Stimulated activated naive B cell treated with anti-CD40 and anti-IgM and Interleukin-4, amounts not matched to agents 10 μg/mL and 1 μg/mL and 100 μg/mL, for 72 hours (primary cell): ENCODE measurements around the gene CASP12.

Source experiments
- ATAC-seq, 2 donors: fragments of 150-1000 bp; cut with Tn5 transposase; replicated peaks; 2 replicates each; pipeline ENCODE4 v1.10.0; 2021; ENCODE audit warnings: moderate library complexity in 1 of 2
- DNase-seq: peaks from one replicate; pipeline ENCODE4 v3.0.0; 2021
- H3K27ac Mint-ChIP-seq: one replicate; pipeline ENCODE4 v1.8.0; 2022; ENCODE audit warnings: mild to moderate bottlenecking, mixed read lengths
- H3K27me3 Mint-ChIP-seq, 2 donors: one replicate each; pipeline ENCODE4 v1.8.0; 2022; ENCODE audit warnings: mixed read lengths in 2 of 2
- H3K36me3 Mint-ChIP-seq, 2 donors: one replicate each; pipeline ENCODE4 v1.8.0; 2022; ENCODE audit warnings: mixed read lengths in 2 of 2, mild to moderate bottlenecking in 1 of 2
- H3K4me1 Mint-ChIP-seq, 2 donors: one replicate each; pipeline ENCODE4 v1.8.0; 2022; ENCODE audit warnings: mixed read lengths in 2 of 2, mild to moderate bottlenecking in 1 of 2
- H3K4me3 Mint-ChIP-seq, 2 donors: one replicate each; pipeline ENCODE4 v1.8.0; 2022; ENCODE audit warnings: mild to moderate bottlenecking in 2 of 2, mixed read lengths in 2 of 2, moderate library complexity in 1 of 2
- H3K9me3 Mint-ChIP-seq, 2 donors: one replicate each; pipeline ENCODE4 v1.8.0; 2022; ENCODE audit warnings: mixed read lengths in 2 of 2, mild to moderate bottlenecking in 1 of 2

Gene CASP12

GRCh38 chr11:104873252-104873651 lies 25.0 kb downstream of the CASP12 start:
- peaks cover 23 to 36% of the 10 kb centered on the region in 2 donors for H3K4me1 Mint-ChIP-seq

GRCh38 chr11:104872393-104872792 lies 25.9 kb downstream of the CASP12 start:
- no peaks in the 10 kb centered on the region for H3K36me3 Mint-ChIP-seq
- H3K9me3 Mint-ChIP-seq = no peaks in the 10 kb centered on the region
- no peaks in the 10 kb centered on the region for H3K27me3 Mint-ChIP-seq
- no peak for DNase-seq
- peaks cover 19 to 30% of the 10 kb centered on the region in 2 donors for H3K4me1 Mint-ChIP-seq
- no peak overlapping the region for H3K4me3 Mint-ChIP-seq
- no peak for ATAC-seq
- no peak overlapping the region for H3K27ac Mint-ChIP-seq

More at GRCh38 chr11:104873252-104873651, 25.0 kb downstream of the CASP12 start:
- no peak for DNase-seq
- no peak for ATAC-seq
- Mint-ChIP-seq H3K36me3 (no peaks in the 10 kb centered on the region), H3K9me3 (no peaks in the 10 kb centered on the region), H3K27me3 (no peaks in the 10 kb centered on the region), H3K4me3 (no peak overlapping the region), H3K27ac (no peak overlapping the region)

- ATAC-seq = no peak
- H3K4me3 Mint-ChIP-seq = no peak overlapping the region
- no peaks in the 10 kb centered on the region for H3K27me3 Mint-ChIP-seq
- no peak overlapping the region for H3K27ac Mint-ChIP-seq
- H3K4me1 Mint-ChIP-seq = peaks cover 10 to 16% of the 10 kb centered on the region in 2 donors
- H3K36me3 Mint-ChIP-seq = no peaks in the 10 kb centered on the region
- no peak for DNase-seq
- H3K9me3 Mint-ChIP-seq = no peaks in the 10 kb centered on the region
Observed at GRCh38 chr11:104870910-104871309, 27.4 kb downstream of the CASP12 start.

- ATAC-seq = no peak
- no peak overlapping the region for H3K27ac Mint-ChIP-seq
- H3K27me3 Mint-ChIP-seq = no peaks in the 10 kb centered on the region
- H3K4me3 Mint-ChIP-seq = no peak overlapping the region
- H3K4me1 Mint-ChIP-seq = peaks cover 8 to 14% of the 10 kb centered on the region in 2 donors
- no peak for DNase-seq
- H3K36me3 Mint-ChIP-seq = no peaks in the 10 kb centered on the region
- peaks cover 5 to 12% of the 10 kb centered on the region in 2 donors for H3K9me3 Mint-ChIP-seq
Observed at GRCh38 chr11:104866815-104867214, 31.4 kb downstream of the CASP12 start.

GRCh38 chr11:104858882-104859775 lies 39.1 kb downstream of the CASP12 start:
- ATAC-seq = peak; percentile 95 to 97
- DNase-seq = peak; percentile 13
- Mint-ChIP-seq H3K4me1 (peaks cover 15 to 46% of the 10 kb centered on the region in 2 donors), H3K9me3 (no peaks in the 10 kb centered on the region), H3K27me3 (no peaks in the 10 kb centered on the region), H3K36me3 (no peaks in the 10 kb centered on the region), H3K27ac (peak overlapping the region; percentile 87), H3K4me3 (peak overlapping the region; percentile 35 to 52)

- DNase-seq (no peak), ATAC-seq (no peak)
- H3K27ac Mint-ChIP-seq = no peak overlapping the region
- no peaks in the 10 kb centered on the region for H3K36me3 Mint-ChIP-seq
- H3K9me3 Mint-ChIP-seq = no peaks in the 10 kb centered on the region
- H3K27me3 Mint-ChIP-seq = no peaks in the 10 kb centered on the region
- peaks cover 15 to 44% of the 10 kb centered on the region in 2 donors for H3K4me1 Mint-ChIP-seq
- H3K4me3 Mint-ChIP-seq = no peak overlapping the region
Observed at GRCh38 chr11:104856607-104857006, 41.7 kb downstream of the CASP12 start.

- Mint-ChIP-seq H3K4me3 (no peak overlapping the region), H3K9me3 (no peaks in the 10 kb centered on the region), H3K27ac (no peak overlapping the region), H3K4me1 (peaks cover 15 to 44% of the 10 kb centered on the region in 2 donors), H3K27me3 (no peaks in the 10 kb centered on the region), H3K36me3 (no peaks in the 10 kb centered on the region)
- no peak for DNase-seq
- no peak for ATAC-seq
Observed at GRCh38 chr11:104855965-104856364, 42.3 kb downstream of the CASP12 start.

- ATAC-seq (no peak), DNase-seq (no peak)
- Mint-ChIP-seq H3K27ac (no peak overlapping the region), H3K4me1 (peaks cover 4 to 25% of the 10 kb centered on the region in 2 donors), H3K4me3 (no peak overlapping the region), H3K27me3 (no peaks in the 10 kb centered on the region), H3K36me3 (no peaks in the 10 kb centered on the region), H3K9me3 (no peaks in the 10 kb centered on the region)
Observed at GRCh38 chr11:104853276-104853675, 45.0 kb downstream of the CASP12 start.

GRCh38 chr11:104852811-104853210 lies 45.4 kb downstream of the CASP12 start:
- H3K27ac Mint-ChIP-seq = no peak overlapping the region
- H3K36me3 Mint-ChIP-seq = no peaks in the 10 kb centered on the region
- H3K27me3 Mint-ChIP-seq = no peaks in the 10 kb centered on the region
- ATAC-seq (no peak), DNase-seq (no peak)
- peaks cover 1 to 20% of the 10 kb centered on the region in 2 donors for H3K4me1 Mint-ChIP-seq
- H3K4me3 Mint-ChIP-seq = no peak overlapping the region
- no peaks in the 10 kb centered on the region for H3K9me3 Mint-ChIP-seq

- Mint-ChIP-seq H3K9me3 (no peaks in the 10 kb centered on the region), H3K36me3 (no peaks in the 10 kb centered on the region)
Observed at GRCh38 chr11:104846216-104846615, 52.0 kb downstream of the CASP12 start.

GRCh38 chr11:104844451-104844850 lies 53.8 kb downstream of the CASP12 start:
- ATAC-seq (no peak), DNase-seq (no peak)
- no peaks in the 10 kb centered on the region for H3K27me3 Mint-ChIP-seq
- H3K27ac Mint-ChIP-seq = no peak overlapping the region
- H3K4me1 Mint-ChIP-seq = peaks cover 3 to 7% of the 10 kb centered on the region in 2 donors
- H3K36me3 Mint-ChIP-seq = peaks cover 0 to 3% of the 10 kb centered on the region in 2 donors
- no peak overlapping the region for H3K4me3 Mint-ChIP-seq
- H3K9me3 Mint-ChIP-seq = no peaks in the 10 kb centered on the region

More at GRCh38 chr11:104846216-104846615, 52.0 kb downstream of the CASP12 start:
- H3K27ac Mint-ChIP-seq = no peak overlapping the region
- no peaks in the 10 kb centered on the region for H3K27me3 Mint-ChIP-seq
- no peak for ATAC-seq
- no peak for DNase-seq
- peaks cover 3 to 7% of the 10 kb centered on the region in 2 donors for H3K4me1 Mint-ChIP-seq
- no peak overlapping the region for H3K4me3 Mint-ChIP-seq

GRCh38 chr11:104843150-104843836 lies 55.0 kb downstream of the CASP12 start:
- Mint-ChIP-seq H3K4me3 (no peak overlapping the region), H3K27me3 (no peaks in the 10 kb centered on the region), H3K36me3 (peaks cover 0 to 4% of the 10 kb centered on the region in 2 donors), H3K27ac (no peak overlapping the region), H3K4me1 (peaks cover 8 to 15% of the 10 kb centered on the region in 2 donors), H3K9me3 (peaks cover 5 to 6% of the 10 kb centered on the region in 2 donors)
- DNase-seq (no peak), ATAC-seq (peak; percentile 78 to 80)

GRCh38 chr11:104841973-104842525 lies 56.2 kb downstream of the CASP12 start:
- no peak overlapping the region for H3K27ac Mint-ChIP-seq
- no peak overlapping the region for H3K4me3 Mint-ChIP-seq
- peaks cover 0 to 4% of the 10 kb centered on the region in 2 donors for H3K36me3 Mint-ChIP-seq
- ATAC-seq (no peak), DNase-seq (no peak)
- H3K9me3 Mint-ChIP-seq = peaks cover 5 to 6% of the 10 kb centered on the region in 2 donors
- peaks cover 12 to 25% of the 10 kb centered on the region in 2 donors for H3K4me1 Mint-ChIP-seq
- H3K27me3 Mint-ChIP-seq = no peaks in the 10 kb centered on the region

- no peaks in the 10 kb centered on the region for H3K27me3 Mint-ChIP-seq
- peaks cover 0 to 4% of the 10 kb centered on the region in 2 donors for H3K36me3 Mint-ChIP-seq
- H3K9me3 Mint-ChIP-seq = peaks cover 5 to 6% of the 10 kb centered on the region in 2 donors
- H3K4me3 Mint-ChIP-seq = no peak overlapping the region
- no peak overlapping the region for H3K27ac Mint-ChIP-seq
- DNase-seq (no peak), ATAC-seq (no peak)
- peaks cover 12 to 25% of the 10 kb centered on the region in 2 donors for H3K4me1 Mint-ChIP-seq
Observed at GRCh38 chr11:104841185-104841584, 57.1 kb downstream of the CASP12 start.
